HFF-Myc (cell line): ENCODE results near the gene HDAC4.

Experiments
- DNase-seq: peaks from one replicate; pipeline ENCODE4 v3.0.0-alpha.2; 2011; ENCODE audit warnings: low read depth; ENCODE audit errors: extremely low read depth
- H3K4me3 ChIP-seq: replicated peaks from 2 replicates; pipeline ENCODE4 v1.5.1; 2011; ENCODE audit warnings: low read depth, mild to moderate bottlenecking, control low read depth, low read length
- TF ChIP-seq, protein P1 (sequence below): IDR thresholded peaks from 2 replicates; pipeline ENCODE4 v1.5.1; 2012; ENCODE audit warnings: mild to moderate bottlenecking, low read depth, low read length, control low read depth; ENCODE audit errors: missing control alignments

Gene HDAC4

DNA sequence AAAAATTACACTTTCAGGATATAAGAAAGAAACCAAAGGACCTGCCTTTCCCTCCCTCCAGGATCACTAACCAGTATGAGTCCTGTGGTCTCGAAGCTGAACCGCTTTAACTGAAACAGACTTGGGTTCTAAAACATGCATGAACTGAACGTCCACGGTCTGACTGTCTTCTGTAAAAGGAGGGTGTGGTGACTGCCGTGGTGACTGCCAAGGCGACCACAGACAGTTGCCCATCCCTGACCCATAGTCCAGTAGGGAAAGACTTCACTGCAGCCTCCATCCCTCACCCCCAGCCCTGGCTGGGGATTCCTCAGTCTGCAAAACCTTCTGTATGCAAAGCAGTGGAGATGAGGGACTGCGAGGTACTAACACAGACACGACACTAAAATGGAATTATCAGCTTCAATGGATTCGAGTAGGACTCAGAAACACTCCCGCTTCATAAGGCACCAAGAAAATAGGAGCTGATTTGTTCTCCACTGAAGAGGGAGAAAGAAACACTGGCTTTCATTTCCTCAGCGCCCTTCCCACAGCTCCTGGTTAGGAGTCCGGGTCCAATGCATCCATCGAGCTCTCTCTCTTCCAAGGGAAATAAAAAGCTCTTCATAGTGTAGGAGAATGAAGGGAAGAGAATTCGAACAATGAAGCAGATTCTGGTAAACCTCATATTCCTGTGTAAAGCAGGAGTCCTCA is 197.2 kb downstream of the HDAC4 start:
- TF ChIP-seq, protein P1, sequence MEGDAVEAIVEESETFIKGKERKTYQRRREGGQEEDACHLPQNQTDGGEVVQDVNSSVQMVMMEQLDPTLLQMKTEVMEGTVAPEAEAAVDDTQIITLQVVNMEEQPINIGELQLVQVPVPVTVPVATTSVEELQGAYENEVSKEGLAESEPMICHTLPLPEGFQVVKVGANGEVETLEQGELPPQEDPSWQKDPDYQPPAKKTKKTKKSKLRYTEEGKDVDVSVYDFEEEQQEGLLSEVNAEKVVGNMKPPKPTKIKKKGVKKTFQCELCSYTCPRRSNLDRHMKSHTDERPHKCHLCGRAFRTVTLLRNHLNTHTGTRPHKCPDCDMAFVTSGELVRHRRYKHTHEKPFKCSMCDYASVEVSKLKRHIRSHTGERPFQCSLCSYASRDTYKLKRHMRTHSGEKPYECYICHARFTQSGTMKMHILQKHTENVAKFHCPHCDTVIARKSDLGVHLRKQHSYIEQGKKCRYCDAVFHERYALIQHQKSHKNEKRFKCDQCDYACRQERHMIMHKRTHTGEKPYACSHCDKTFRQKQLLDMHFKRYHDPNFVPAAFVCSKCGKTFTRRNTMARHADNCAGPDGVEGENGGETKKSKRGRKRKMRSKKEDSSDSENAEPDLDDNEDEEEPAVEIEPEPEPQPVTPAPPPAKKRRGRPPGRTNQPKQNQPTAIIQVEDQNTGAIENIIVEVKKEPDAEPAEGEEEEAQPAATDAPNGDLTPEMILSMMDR, result no peak
- DNase-seq, result no peak
- no peak overlapping the region for H3K4me3 ChIP-seq

DNA sequence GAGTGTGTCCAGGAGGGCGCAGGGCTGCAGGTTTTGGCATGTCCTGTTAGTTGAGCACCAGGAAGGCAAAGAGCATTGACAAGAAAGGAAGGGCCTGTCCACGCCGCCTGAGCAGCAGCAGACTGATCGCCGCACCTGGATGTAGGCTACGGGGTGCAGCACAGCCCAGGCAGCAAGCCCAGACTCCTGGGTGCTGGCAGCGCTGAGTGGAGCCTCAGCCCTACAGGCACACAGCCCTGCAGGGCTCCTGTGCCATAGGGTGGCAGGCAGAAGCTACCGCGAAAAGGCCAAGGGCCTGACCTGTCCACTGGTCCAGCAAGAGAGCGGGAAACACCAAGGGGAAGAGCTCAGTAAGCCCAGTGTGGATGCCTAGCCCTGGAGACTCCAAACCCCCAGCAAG is 198.0 kb downstream of the HDAC4 start:
- no peak overlapping the region for H3K4me3 ChIP-seq
- TF ChIP-seq, protein P1, result no peak
- no peak for DNase-seq

DNA sequence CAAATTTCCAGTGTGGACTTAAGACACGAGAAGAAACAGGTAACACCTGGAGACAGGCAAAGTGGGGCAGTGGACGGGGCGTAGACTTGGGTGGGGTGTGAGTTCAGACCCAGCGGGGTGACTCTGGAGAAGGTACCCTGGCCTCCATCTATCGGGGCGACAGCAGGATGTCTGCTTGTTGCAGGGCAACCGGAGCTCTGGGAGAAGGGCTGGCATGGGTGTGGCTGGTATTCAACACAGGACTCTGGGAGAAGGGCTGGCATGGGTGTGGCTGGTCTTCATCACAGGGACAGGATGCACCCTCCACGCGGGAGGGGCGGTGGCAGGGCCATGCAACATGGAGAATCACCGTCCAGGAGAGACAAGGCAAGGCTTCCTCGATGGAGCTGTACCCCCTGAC is 198.5 kb downstream of the HDAC4 start:
- no peak for DNase-seq
- TF ChIP-seq, protein P1, result no peak
- no peak overlapping the region for H3K4me3 ChIP-seq

DNA sequence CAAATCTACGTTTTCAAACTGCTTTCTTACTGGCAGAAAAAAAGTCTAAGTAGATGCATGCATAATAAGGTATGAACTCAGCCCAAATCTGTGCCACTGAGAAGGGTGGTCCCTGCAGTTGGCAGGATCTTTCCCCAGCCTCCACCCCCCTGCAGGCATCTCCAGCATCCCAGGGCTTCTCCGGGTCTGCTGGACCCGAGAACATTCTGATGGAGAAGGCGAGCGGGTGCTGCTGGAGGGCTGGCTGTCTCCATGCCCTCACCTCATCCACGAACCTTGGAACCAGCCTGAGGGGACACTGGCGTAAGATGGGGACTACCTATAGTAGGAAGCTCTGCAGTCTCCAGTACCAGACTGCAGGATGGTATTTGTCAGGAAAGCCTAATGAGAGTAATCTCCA is 198.9 kb downstream of the HDAC4 start:
- DNase-seq, result no peak
- TF ChIP-seq, protein P1, result no peak
- H3K4me3 ChIP-seq, result no peak overlapping the region

DNA sequence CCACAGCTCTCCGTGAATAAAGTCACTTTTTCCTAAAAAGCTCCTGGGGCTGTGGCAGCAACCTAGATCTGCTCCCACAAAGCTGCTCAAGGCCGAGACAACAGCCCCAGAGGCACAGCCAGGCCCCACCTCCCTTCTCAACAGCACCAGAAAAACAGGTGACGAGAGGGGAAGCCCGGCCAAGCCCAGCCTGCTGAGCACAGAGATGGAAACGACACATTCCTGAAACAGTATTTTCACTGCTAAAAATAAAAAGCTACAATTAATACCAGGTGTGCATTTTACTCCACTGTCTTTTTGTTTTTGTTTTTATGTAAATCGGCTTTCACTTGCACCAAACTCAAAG is 199.3 kb downstream of the HDAC4 start:
- TF ChIP-seq, protein P1, result no peak
- no peak overlapping the region for H3K4me3 ChIP-seq
- no peak for DNase-seq

DNA sequence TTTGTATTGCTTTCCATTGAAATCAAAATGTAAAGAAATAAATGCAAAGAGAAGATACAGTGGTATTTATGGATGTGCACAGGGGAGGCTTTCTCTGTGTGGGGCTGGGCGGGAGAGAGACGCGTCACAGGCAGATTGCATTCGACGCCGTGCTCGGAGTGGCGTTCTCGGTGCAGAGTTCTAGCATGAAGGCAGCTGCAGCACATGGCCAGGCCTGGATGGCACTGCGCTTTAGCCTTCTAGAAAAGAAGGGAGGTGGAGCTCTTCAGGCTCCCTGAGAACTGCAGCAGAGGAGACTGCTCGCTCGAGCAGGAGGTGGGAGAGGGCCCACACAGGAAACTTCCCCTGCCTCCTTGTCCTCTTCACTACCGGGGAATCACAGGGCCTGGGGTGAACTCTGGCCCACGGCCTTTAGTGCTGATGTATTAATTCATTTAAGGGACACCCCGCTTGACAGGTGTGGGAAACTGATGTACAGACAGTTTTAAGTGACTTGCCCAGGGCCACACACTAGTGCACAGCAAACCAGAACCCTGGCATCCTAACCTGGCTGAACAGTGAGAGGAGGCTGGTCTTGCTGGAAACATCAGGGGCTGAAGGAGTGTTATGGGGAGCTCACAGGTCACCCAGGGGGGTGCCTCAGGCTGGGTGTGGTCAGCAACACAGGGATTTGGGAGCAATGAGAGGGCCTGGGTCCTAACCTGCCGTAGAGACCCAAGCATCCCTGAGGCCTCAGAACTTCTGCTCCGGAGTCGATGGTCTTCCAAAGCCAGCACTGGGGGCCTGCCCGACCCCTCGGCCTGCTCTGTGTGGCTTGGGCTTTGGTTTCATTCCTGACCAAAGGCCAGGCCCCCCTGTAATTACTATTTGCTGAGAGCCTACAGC is 199.9 kb downstream of the HDAC4 start:
- no peak overlapping the region for H3K4me3 ChIP-seq
- TF ChIP-seq, protein P1, result no peak
- no peak for DNase-seq
